HG03280 (cell line): ENCODE measurements around the gene CDH16.
"Not testable (repeated sequence)": the region's sequence is repeated elsewhere in the genome, so short reads cannot be mapped to it uniquely, and the experiment has no call there.

Source experiments
- ATAC-seq: cut with Tn5 transposase; IDR thresholded peaks from one replicate; pipeline ENCODE4 v1.9.1; 2021; ENCODE audit warnings: mild to moderate bottlenecking, moderate library complexity; ENCODE audit not compliant: unreplicated experiment

The CDH16 gene

GRCh38 chr16:66948134-66948836 lies 29.6 kb upstream of the CDH16 start:
- no peak for ATAC-seq

DNA sequence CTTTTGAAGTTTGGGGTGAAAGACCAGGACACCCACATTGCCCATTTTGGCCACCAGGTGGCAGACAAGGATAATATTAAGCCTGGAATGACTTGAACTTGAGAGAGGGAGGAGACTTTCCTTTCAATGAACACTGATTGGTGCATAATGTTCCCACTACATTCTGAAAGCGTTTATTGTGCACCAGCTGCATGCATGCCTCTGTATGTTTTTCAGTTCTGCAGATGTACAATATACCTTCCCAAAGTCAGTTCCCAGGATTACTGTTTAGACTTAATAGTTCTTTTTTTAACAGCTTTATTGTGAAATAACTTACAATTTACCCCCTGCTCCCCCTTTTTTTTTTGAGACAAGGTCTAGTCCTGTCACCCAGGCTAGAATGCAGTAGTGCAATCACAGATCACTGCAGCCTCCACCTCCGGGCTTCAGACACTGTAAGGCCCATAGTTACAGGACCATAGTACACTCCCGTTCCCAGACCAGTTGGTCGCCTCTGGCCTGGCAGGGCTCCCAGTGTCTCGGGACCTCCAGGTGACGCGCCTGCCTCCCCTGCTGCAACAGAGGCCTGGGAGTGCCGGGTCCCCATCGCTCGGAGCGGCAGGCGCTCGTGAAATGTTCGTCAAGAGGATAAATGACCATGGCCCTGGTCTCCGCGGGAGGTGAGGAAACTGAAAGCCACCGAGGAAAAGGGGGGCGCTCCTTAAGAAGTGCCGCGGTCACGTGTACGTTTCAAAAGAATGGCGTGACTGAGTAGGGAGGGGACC lies 28.8 kb upstream of the CDH16 start:
- ATAC-seq: peak; percentile 65

- ATAC-seq: no peak
These were observed 28.3 kb upstream of the CDH16 start for GRCh38 chr16:66946974-66947301.

GRCh38 chr16:66946541-66946940 lies 27.9 kb upstream of the CDH16 start:
- ATAC-seq: no peak

DNA sequence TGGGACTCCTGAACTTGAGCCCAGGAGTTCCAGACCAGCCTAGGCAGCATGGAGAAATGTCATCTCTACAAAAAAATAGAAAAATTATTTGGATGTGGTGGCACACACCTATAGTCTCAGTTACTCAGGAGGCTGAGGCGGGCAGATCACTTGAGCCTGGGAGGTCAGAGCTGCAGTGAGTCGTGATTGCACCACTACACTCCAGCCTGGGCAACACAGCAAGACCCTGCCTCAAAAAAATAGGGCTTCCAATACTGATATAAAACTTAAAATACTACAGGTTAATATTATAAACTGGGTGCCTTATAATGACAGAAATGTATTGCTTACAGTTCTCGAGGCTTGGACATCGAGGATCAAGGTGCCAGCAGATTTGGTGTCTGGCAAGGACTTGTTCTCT lies 27.3 kb upstream of the CDH16 start:
- ATAC-seq: no peak

DNA sequence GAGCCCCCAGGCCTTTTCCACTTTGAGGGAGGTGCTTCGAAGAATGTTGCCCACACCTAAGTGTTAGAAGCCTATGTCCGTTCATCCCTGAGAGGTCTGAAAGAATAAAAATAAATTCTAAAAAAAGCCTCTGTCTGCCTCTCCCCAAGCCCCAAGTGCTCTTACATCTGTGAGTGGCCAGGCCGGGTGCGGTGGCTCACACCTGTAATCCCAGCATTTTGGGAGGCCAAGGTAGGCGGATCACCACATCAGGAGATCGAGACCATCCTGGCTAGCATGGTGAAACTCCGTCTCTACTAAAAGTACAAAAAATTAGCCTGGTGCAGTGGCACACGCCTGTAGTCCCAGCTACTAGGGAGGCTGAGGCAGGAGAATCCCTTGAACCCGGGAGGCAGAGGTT lies 26.3 kb upstream of the CDH16 start:
- not testable (repeated sequence) for ATAC-seq

- ATAC-seq: no peak
These were observed 25.4 kb upstream of the CDH16 start for GRCh38 chr16:66944054-66944441.

DNA sequence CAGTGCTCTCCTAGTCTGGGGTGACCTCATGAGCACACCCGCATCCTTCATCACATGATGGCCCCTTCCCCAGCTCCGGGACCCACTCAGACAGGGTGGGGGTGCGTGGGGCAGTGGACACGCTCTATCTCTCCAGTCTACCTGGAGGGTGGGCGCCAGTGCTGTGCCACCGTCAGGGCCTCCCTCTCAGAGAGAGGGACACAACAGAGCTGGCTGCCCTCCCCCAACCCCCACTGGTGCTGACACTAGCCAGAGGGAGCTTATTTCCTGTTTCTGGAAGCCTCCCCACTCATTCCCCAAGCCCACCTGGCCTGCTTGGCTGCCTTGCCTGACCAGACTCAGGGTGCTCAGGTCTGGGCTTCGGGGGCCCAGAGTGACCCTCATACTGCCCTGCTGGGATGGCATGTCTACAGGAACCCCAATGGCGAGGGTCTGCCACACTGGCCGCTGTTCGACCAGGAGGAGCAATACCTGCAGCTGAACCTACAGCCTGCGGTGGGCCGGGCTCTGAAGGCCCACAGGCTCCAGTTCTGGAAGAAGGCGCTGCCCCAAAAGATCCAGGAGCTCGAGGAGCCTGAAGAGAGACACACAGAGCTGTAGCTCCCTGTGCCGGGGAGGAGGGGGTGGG lies 24.9 kb upstream of the CDH16 start:
- no peak for ATAC-seq

DNA sequence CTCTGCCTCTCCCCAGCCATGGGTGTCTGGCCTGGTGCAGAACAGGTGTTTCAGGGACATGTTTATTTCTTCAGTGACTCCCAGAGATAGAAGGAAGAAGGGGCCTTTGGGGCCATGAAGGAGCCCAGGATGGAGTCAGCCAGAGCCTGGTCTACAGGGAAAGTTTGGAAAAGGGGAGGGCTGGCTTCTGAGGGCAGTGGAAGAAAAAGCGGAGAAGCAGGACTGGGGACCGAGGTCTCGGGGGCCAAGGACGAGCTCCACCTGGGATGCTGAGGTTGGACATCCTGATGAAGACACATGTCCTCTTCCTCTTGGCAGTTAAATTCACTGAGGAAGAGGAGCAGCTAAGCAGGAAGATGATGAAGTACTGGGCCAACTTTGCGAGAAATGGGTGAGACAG lies 24.3 kb upstream of the CDH16 start:
- ATAC-seq: no peak

DNA sequence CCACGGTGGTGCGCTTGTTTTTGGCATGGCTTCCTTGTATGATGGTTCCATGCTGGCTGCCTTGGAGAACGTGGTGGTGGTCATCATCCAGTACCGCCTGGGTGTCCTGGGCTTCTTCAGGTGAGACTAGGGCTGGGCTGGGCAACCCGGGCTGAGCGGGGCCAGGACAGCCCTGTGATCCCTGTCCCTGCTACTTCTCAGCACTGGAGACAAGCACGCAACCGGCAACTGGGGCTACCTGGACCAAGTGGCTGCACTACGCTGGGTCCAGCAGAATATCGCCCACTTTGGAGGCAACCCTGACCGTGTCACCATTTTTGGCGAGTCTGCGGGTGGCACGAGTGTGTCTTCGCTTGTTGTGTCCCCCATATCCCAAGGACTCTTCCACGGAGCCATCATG lies 21.6 kb upstream of the CDH16 start:
- ATAC-seq: no peak

- ATAC-seq: no peak
These were observed 20.7 kb upstream of the CDH16 start for GRCh38 chr16:66939366-66939765.

- no peak for ATAC-seq
These were observed 19.1 kb upstream of the CDH16 start for GRCh38 chr16:66937725-66938337.

DNA sequence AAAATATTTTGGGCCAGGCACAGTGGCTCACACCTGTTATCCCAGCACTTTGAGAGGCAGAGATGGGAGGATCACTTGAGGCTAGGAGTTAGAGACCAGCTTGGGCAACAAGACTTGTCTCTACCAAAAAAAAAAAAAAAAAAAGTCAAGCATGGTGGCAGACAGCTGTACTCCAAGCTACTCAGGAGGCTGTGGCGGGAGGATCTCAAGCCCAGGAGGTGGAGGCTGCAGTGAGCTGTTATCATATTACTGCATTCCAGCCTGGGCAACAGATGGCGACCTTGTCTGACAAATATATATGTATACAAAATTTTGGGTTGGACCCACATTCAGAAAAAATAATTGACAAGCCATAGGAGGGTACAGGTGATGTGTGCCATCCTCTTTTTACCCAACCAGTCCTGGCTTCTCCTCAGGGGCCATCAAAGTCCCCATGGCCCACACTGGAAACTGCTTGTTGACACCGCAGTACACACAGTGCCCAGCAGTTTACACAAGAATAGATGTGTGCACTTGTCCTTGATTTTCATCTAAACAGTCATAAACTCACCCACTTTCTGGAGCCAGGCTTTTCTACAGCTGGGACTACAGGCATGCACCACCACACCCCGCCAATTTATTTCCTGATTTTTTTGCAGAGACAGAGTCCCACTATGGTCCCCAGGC lies 18.3 kb upstream of the CDH16 start:
- no peak for ATAC-seq

DNA sequence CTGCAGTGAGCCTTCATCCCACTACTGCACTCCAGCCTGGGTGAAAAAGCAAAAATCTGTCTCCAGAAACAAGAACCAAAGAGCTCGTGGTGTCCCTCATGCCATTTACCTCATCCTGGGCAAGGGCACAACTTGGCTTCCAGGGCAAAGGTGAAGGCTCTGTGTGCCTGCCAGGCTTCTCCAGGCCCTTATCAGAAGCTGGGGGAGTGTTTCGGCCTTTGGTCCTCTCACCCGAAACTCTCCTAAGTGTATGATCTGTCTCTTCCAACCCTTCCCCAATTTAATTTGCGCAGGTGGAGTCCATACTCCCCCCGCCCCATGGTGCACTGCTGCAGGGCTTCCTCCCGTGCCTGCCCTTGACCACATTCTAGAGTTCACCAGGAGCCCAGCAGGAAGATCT lies 17.8 kb upstream of the CDH16 start:
- ATAC-seq: no peak

DNA sequence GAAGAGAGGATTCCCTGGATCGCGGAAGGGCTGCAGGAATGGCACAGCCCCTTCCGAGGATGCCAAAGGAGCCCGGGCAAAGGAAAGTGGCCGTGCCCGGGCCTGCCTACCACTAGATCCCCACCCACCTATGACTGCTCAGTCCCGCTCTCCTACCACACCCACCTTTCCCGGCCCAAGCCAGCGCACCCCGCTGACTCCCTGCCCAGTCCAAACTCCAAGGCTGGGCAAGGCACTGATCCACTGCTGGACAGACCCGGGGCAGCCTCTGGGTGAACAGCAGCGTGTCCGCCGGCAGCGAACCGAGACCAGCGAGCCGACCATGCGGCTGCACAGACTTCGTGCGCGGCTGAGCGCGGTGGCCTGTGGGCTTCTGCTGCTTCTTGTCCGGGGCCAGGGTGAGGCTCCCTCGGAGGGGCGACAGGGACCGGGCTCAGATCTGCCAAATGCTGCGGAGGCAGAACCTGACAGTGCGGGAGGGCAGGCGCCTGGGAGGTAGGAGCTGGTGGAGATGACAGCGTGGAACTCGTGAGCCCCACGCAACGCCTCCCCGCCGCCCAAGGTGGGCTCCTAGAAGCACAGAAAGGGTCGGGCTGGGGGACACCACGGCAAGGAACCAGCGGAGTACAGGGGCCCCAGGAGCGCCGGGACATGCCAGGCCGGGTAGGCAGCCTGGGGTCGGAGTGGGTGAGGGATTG lies 16.8 kb upstream of the CDH16 start, which contains the start of gene CES2:
CES2 (plus strand) TSS at position 203 of the 698 bp plus-strand sequence; CDS start at position 323, 120 bp downstream.
- no peak for ATAC-seq

GRCh38 chr16:66934839-66935313 lies 16.2 kb upstream of the CDH16 start:
- ATAC-seq: not testable (repeated sequence)

GRCh38 chr16:66934138-66934838 lies 15.6 kb upstream of the CDH16 start, which contains the start of gene CIAO2B:
TSS of gene CIAO2B (minus strand) at chr16:66934402. CDS start at chr16:66934364, 38 bp downstream.
- peak; percentile 77 for ATAC-seq

GRCh38 chr16:66933776-66934137 lies 15.1 kb upstream of the CDH16 start:
- ATAC-seq: no peak

GRCh38 chr16:66932076-66932475 lies 13.4 kb upstream of the CDH16 start:
- no peak for ATAC-seq

- ATAC-seq: no peak
These were observed 13.0 kb upstream of the CDH16 start for GRCh38 chr16:66931665-66932064.
